Measurements from ENCODE around the gene TRPC6. TPM values are rescaled to one million over a fixed set of nuclear protein-coding genes. Genes with fewer than 3 reads are reported as not detected.

The TRPC6 gene
- total RNA-seq (1 to 10 TPM in 1 of 9 donors, under 1 TPM in 7, not detected in 1; 0.25 to 1.7 (median 0.34) TPM), polyA plus RNA-seq (under 1 TPM; 0.30 to 0.55 TPM)
- long read RNA-seq, donor 1 = 0 reads
- long read RNA-seq, donor 2, full-length matches to known transcripts = 2 of 3 reads
- long read RNA-seq, donor 2, partial matches to known transcripts = 0 of 3 reads
- long read RNA-seq, donor 2, other reads (novel, unspliced or antisense) = 1 of 3 reads
- long read RNA-seq, donor 3 = 0 reads

GRCh38 chr11:101583251-101584128 is at the start of gene TRPC6:
TRPC6 (minus strand) TSS chr11:101584007; CDS start chr11:101583503, 504 bp downstream.
- Histone ChIP-seq H3K27ac (peak within 1 kb of the TSS in 10 of 12 donors; percentile 24 to 76 (median 60)), H3K4me1 (peaks cover 0 to 13% (median 0%) of the 10 kb centered on the region in 12 donors), H3K4me3 (peak within 1 kb of the TSS; percentile 34 to 64 (median 54)), H3K9me3 (peaks cover 0 to 10% (median 0%) of the 10 kb centered on the region in 12 donors), H3K36me3 (no peaks in the 10 kb centered on the region), H3K27me3 (peaks cover 0 to 32% (median 22%) of the 10 kb centered on the region in 9 donors)
- intact Hi-C loops (cut with DNase I) = no loop called here
- WGBS, 4 donors = 1 to 4% (median 2%) methylated on average over 24 to 74 of the region's 74 CpGs
- TF ChIP-seq CTCF (IDR thresholded peaks at IDR 0.05) = no peak
- TF ChIP-seq POLR2A (IDR thresholded peaks at IDR 0.05) = no peak
- ATAC-seq (peak; percentile 51 to 76 (median 66)), DNase-seq (peak in 4 of 5 donors; percentile 17 to 61 (median 26))

GRCh38 chr11:101620026-101620425 is 36.2 kb upstream of the TRPC6 start:
- Histone ChIP-seq H3K9me3 (no peaks in the 10 kb centered on the region), H3K27me3 (peaks cover 0 to 3% (median 0%) of the 10 kb centered on the region in 9 donors), H3K27ac (no peak overlapping the region), H3K4me1 (no peaks in the 10 kb centered on the region), H3K4me3 (no peak overlapping the region), H3K36me3 (no peaks in the 10 kb centered on the region)
- ATAC-seq (no peak), DNase-seq (no peak)
- intact Hi-C loops (cut with DNase I) = no loop called here
- 24 to 39% (median 28%) methylated on average over 3 of the region's 3 CpGs for WGBS, 4 donors
- TF ChIP-seq POLR2A (IDR thresholded peaks at IDR 0.05) (no peak), CTCF (IDR thresholded peaks at IDR 0.05) (no peak)

GRCh38 chr11:101618709-101619108 is 34.9 kb upstream of the TRPC6 start:
- intact Hi-C loops (cut with DNase I) = no loop called here
- WGBS, 4 donors = 85 to 91% (median 88%) methylated on average over 2 of the region's 2 CpGs
- no peaks in the 10 kb centered on the region for H3K4me1 ChIP-seq
- ATAC-seq (no peak), DNase-seq (no peak)
- H3K36me3 ChIP-seq = no peaks in the 10 kb centered on the region
- TF ChIP-seq CTCF (IDR thresholded peaks at IDR 0.05) = no peak
- no peak for TF ChIP-seq POLR2A (IDR thresholded peaks at IDR 0.05)
- no peaks in the 10 kb centered on the region for H3K9me3 ChIP-seq
- H3K27ac ChIP-seq = no peak overlapping the region
- H3K4me3 ChIP-seq = no peak overlapping the region
- peaks cover 0 to 3% (median 0%) of the 10 kb centered on the region in 9 donors for H3K27me3 ChIP-seq

GRCh38 chr11:101617735-101618332 is 34.0 kb upstream of the TRPC6 start:
- Histone ChIP-seq H3K27ac (no peak overlapping the region), H3K9me3 (no peaks in the 10 kb centered on the region), H3K36me3 (no peaks in the 10 kb centered on the region), H3K27me3 (peaks cover 0 to 3% (median 0%) of the 10 kb centered on the region in 9 donors), H3K4me1 (no peaks in the 10 kb centered on the region), H3K4me3 (no peak overlapping the region)
- TF ChIP-seq POLR2A (IDR thresholded peaks at IDR 0.05) (no peak), CTCF (IDR thresholded peaks at IDR 0.05) (no peak)
- ATAC-seq (no peak), DNase-seq (no peak)
- intact Hi-C loops (cut with DNase I) = no loop called here
- WGBS, 4 donors = 38 to 51% (median 41%) methylated on average over 3 to 6 of the region's 6 CpGs

Measured in heart left ventricle (tissue), 16 donors.